Activated naive CD4-positive, alpha-beta T cell treated with anti-CD3 and anti-CD28 coated beads, Interleukin-2, amount 50 U/mL, for 72 hours (primary cell): ENCODE data around the gene FGF5. TPM values are rescaled to one million over a fixed set of nuclear protein-coding genes. Genes with fewer than 3 reads are reported as not detected.

ENCODE experiments used
- ATAC-seq, 2 donors: fragments of 150-1000 bp; cut with Tn5 transposase; 2 replicates each; pipeline ENCODE4 v1.10.0; 2021; ENCODE audit warnings: mild to moderate bottlenecking in 2 of 2, moderate library complexity in 2 of 2
- DNase-seq, 2 donors: peaks; one replicate each; pipeline ENCODE4 v3.0.0; 2021 to 2022; ENCODE audit warnings: low spot score in 2 of 2
- H3K27ac Mint-ChIP-seq, 2 donors: one replicate each; pipeline ENCODE4 v1.8.0; 2022; ENCODE audit warnings: mild to moderate bottlenecking in 2 of 2, mixed read lengths in 2 of 2
- H3K36me3 Mint-ChIP-seq, 2 donors: one replicate each; pipeline ENCODE4 v1.8.0; 2022; ENCODE audit warnings: mixed read lengths in 2 of 2
- H3K9me3 Mint-ChIP-seq, 2 donors: one replicate each; pipeline ENCODE4 v1.8.0; 2022; ENCODE audit warnings: mixed read lengths in 2 of 2
- total RNA-seq, 2 donors: library from RNA; stranded (reverse); gene quantifications; one replicate each; pipeline ENCODE4 v1.2.3, GENCODE V29; 2022

Gene FGF5
- total RNA-seq = not detected

- H3K27ac Mint-ChIP-seq = no peak within 1 kb of the TSS
- DNase-seq = peak in 1 of 2 donors; percentile 48
- peak; percentile 40 to 64 for ATAC-seq
Observed at GRCh38 chr4:80266253-80266901, at the start of gene FGF5. FGF5 (plus strand) TSS chr4:80266664; CDS start chr4:80266825, 161 bp downstream.

GRCh38 chr4:80219301-80220025 is 47.0 kb upstream of the FGF5 start:
- H3K27ac Mint-ChIP-seq = no peak overlapping the region

More at GRCh38 chr4:80266253-80266901, at the start of gene FGF5:
- Mint-ChIP-seq H3K36me3 (peaks cover 0 to 4% of the 10 kb centered on the region in 2 donors), H3K9me3 (no peaks in the 10 kb centered on the region)

GRCh38 chr4:80220711-80221110 is 45.8 kb upstream of the FGF5 start:
- no peak overlapping the region for H3K27ac Mint-ChIP-seq
- ATAC-seq (no peak), DNase-seq (no peak)
- no peaks in the 10 kb centered on the region for H3K36me3 Mint-ChIP-seq
- H3K9me3 Mint-ChIP-seq = no peaks in the 10 kb centered on the region

More at GRCh38 chr4:80219301-80220025, 47.0 kb upstream of the FGF5 start:
- DNase-seq (no peak), ATAC-seq (no peak)
- no peaks in the 10 kb centered on the region for H3K36me3 Mint-ChIP-seq
- no peaks in the 10 kb centered on the region for H3K9me3 Mint-ChIP-seq

- no peaks in the 10 kb centered on the region for H3K36me3 Mint-ChIP-seq
- H3K27ac Mint-ChIP-seq = no peak overlapping the region
- ATAC-seq (no peak), DNase-seq (no peak)
- H3K9me3 Mint-ChIP-seq = no peaks in the 10 kb centered on the region
Observed at GRCh38 chr4:80221161-80221560, 45.3 kb upstream of the FGF5 start.

- Mint-ChIP-seq H3K9me3 (no peaks in the 10 kb centered on the region), H3K27ac (no peak overlapping the region)
- no peak for ATAC-seq
Observed at GRCh38 chr4:80225595-80225994, 40.9 kb upstream of the FGF5 start.

GRCh38 chr4:80226094-80226493 is 40.4 kb upstream of the FGF5 start:
- H3K27ac Mint-ChIP-seq = no peak overlapping the region
- ATAC-seq (no peak), DNase-seq (no peak)
- H3K36me3 Mint-ChIP-seq = no peaks in the 10 kb centered on the region
- no peaks in the 10 kb centered on the region for H3K9me3 Mint-ChIP-seq

More at GRCh38 chr4:80225595-80225994, 40.9 kb upstream of the FGF5 start:
- no peak for DNase-seq
- H3K36me3 Mint-ChIP-seq = no peaks in the 10 kb centered on the region

GRCh38 chr4:80228460-80228859 is 38.0 kb upstream of the FGF5 start:
- Mint-ChIP-seq H3K36me3 (no peaks in the 10 kb centered on the region), H3K9me3 (no peaks in the 10 kb centered on the region), H3K27ac (no peak overlapping the region)
- ATAC-seq = no peak
- DNase-seq = no peak

GRCh38 chr4:80229128-80229527 is 37.3 kb upstream of the FGF5 start:
- ATAC-seq = no peak
- Mint-ChIP-seq H3K9me3 (no peaks in the 10 kb centered on the region), H3K36me3 (no peaks in the 10 kb centered on the region), H3K27ac (no peak overlapping the region)
- DNase-seq = no peak

GRCh38 chr4:80229590-80229989 is 36.9 kb upstream of the FGF5 start:
- no peaks in the 10 kb centered on the region for H3K9me3 Mint-ChIP-seq
- ATAC-seq = no peak
- H3K36me3 Mint-ChIP-seq = no peaks in the 10 kb centered on the region

GRCh38 chr4:80231180-80231579 is 35.3 kb upstream of the FGF5 start:
- Mint-ChIP-seq H3K9me3 (no peaks in the 10 kb centered on the region), H3K27ac (no peak overlapping the region), H3K36me3 (no peaks in the 10 kb centered on the region)
- DNase-seq (no peak), ATAC-seq (no peak)

More at GRCh38 chr4:80229590-80229989, 36.9 kb upstream of the FGF5 start:
- DNase-seq = no peak
- H3K27ac Mint-ChIP-seq = no peak overlapping the region

- Mint-ChIP-seq H3K9me3 (no peaks in the 10 kb centered on the region), H3K36me3 (no peaks in the 10 kb centered on the region), H3K27ac (no peak overlapping the region)
- no peak for DNase-seq
- ATAC-seq = no peak
Observed at GRCh38 chr4:80232707-80233370, 33.6 kb upstream of the FGF5 start.

- ATAC-seq (no peak), DNase-seq (no peak)
- H3K27ac Mint-ChIP-seq = no peak overlapping the region
- H3K36me3 Mint-ChIP-seq = no peaks in the 10 kb centered on the region
- H3K9me3 Mint-ChIP-seq = no peaks in the 10 kb centered on the region
Observed at GRCh38 chr4:80233390-80233789, 33.1 kb upstream of the FGF5 start.

GRCh38 chr4:80235451-80235850 is 31.0 kb upstream of the FGF5 start:
- ATAC-seq (no peak), DNase-seq (no peak)
- Mint-ChIP-seq H3K9me3 (no peaks in the 10 kb centered on the region), H3K36me3 (no peaks in the 10 kb centered on the region), H3K27ac (no peak overlapping the region)

GRCh38 chr4:80237992-80238391 is 28.5 kb upstream of the FGF5 start:
- no peak for ATAC-seq
- Mint-ChIP-seq H3K27ac (no peak overlapping the region), H3K9me3 (no peaks in the 10 kb centered on the region), H3K36me3 (no peaks in the 10 kb centered on the region)
- no peak for DNase-seq

- ATAC-seq = no peak
- no peaks in the 10 kb centered on the region for H3K36me3 Mint-ChIP-seq
Observed at GRCh38 chr4:80239480-80240150, 26.8 kb upstream of the FGF5 start.

GRCh38 chr4:80240976-80241375 is 25.5 kb upstream of the FGF5 start:
- ATAC-seq = no peak
- no peak overlapping the region for H3K27ac Mint-ChIP-seq
- H3K9me3 Mint-ChIP-seq = no peaks in the 10 kb centered on the region
- H3K36me3 Mint-ChIP-seq = no peaks in the 10 kb centered on the region
- no peak for DNase-seq

More at GRCh38 chr4:80239480-80240150, 26.8 kb upstream of the FGF5 start:
- no peak overlapping the region for H3K27ac Mint-ChIP-seq
- no peak for DNase-seq
- H3K9me3 Mint-ChIP-seq = no peaks in the 10 kb centered on the region
